Osteocyte (in vitro differentiated cells): ENCODE data around the gene LGMN. TPM values are rescaled to one million over a fixed set of nuclear protein-coding genes. Genes with fewer than 3 reads are reported as not detected.
"Not testable (repeated sequence)": the region's sequence is repeated elsewhere in the genome, so short reads cannot be mapped to it uniquely, and the experiment has no call there.

Source experiments
- DNase-seq: peaks from one replicate; pipeline ENCODE4 v3.0.0; 2021; ENCODE audit warnings: mixed read lengths; ENCODE audit not compliant: unreplicated experiment; ENCODE audit errors: extremely low spot score
- H3K27ac Mint-ChIP-seq: one replicate; pipeline ENCODE4 v1.8.0; 2021; ENCODE audit warnings: mild to moderate bottlenecking, mixed read lengths; ENCODE audit not compliant: unreplicated experiment
- H3K27me3 Mint-ChIP-seq: one replicate; pipeline ENCODE4 v1.8.0; 2021; ENCODE audit warnings: mixed read lengths; ENCODE audit not compliant: unreplicated experiment
- H3K36me3 Mint-ChIP-seq: one replicate; pipeline ENCODE4 v1.8.0; 2021; ENCODE audit warnings: mixed read lengths; ENCODE audit not compliant: unreplicated experiment
- H3K4me1 Mint-ChIP-seq: one replicate; pipeline ENCODE4 v1.8.0; 2021; ENCODE audit warnings: mixed read lengths; ENCODE audit not compliant: unreplicated experiment
- H3K4me3 Mint-ChIP-seq: one replicate; pipeline ENCODE4 v1.8.0; 2021; ENCODE audit warnings: mild to moderate bottlenecking, moderate library complexity, mixed read lengths; ENCODE audit not compliant: unreplicated experiment
- H3K9me3 Mint-ChIP-seq: one replicate; pipeline ENCODE4 v1.8.0; 2021; ENCODE audit warnings: mixed read lengths; ENCODE audit not compliant: unreplicated experiment
- CTCF ChIP-seq: fragments of 200-600 bp; sonication (generic); IDR thresholded peaks from 2 replicates; pipeline ENCODE4 v1.5.0; 2021; ENCODE audit warnings: antibody characterized with exemption, mild to moderate bottlenecking, moderate library complexity
- total RNA-seq: library from RNA; stranded (reverse); gene quantifications from 2 replicates; pipeline ENCODE4 v1.2.1, GENCODE V29; 2021

The LGMN gene
- total RNA-seq, 1 donor from 2014 or later = 66.3 TPM

GRCh38 chr14:92751819-92752218 lies 3.4 kb upstream of the LGMN start:
- Mint-ChIP-seq H3K27ac (no peak overlapping the region), H3K9me3 (no peaks in the 10 kb centered on the region), H3K36me3 (no peaks in the 10 kb centered on the region), H3K4me1 (peaks cover 15% of the 10 kb centered on the region), H3K4me3 (no peak overlapping the region), H3K27me3 (peaks cover 4% of the 10 kb centered on the region)
- DNase-seq = no peak
- TF ChIP-seq CTCF = no peak

GRCh38 chr14:92750994-92751400 lies 2.6 kb upstream of the LGMN start:
- Mint-ChIP-seq H3K36me3 (no peaks in the 10 kb centered on the region), H3K27ac (no peak overlapping the region), H3K27me3 (peaks cover 4% of the 10 kb centered on the region), H3K9me3 (no peaks in the 10 kb centered on the region), H3K4me1 (peaks cover 20% of the 10 kb centered on the region), H3K4me3 (no peak overlapping the region)
- DNase-seq = no peak
- TF ChIP-seq CTCF = no peak

GRCh38 chr14:92750222-92750728 lies 1.8 kb upstream of the LGMN start:
- not testable (repeated sequence) for H3K4me3 Mint-ChIP-seq, H3K9me3 Mint-ChIP-seq, DNase-seq, H3K36me3 Mint-ChIP-seq, H3K27ac Mint-ChIP-seq, H3K27me3 Mint-ChIP-seq
- H3K4me1 Mint-ChIP-seq = peaks cover 20% of the 10 kb centered on the region

- peaks cover 20% of the 10 kb centered on the region for H3K4me1 Mint-ChIP-seq
- TF ChIP-seq CTCF = no peak
- peak overlapping the region; percentile 89 for H3K27ac Mint-ChIP-seq
- no peaks in the 10 kb centered on the region for H3K9me3 Mint-ChIP-seq
- H3K27me3 Mint-ChIP-seq = peaks cover 4% of the 10 kb centered on the region
- H3K4me3 Mint-ChIP-seq = peak overlapping the region; percentile 85
- no peaks in the 10 kb centered on the region for H3K36me3 Mint-ChIP-seq
- DNase-seq = no peak
Observed at GRCh38 chr14:92747701-92748258, 647 bp downstream of the LGMN start.

GRCh38 chr14:92744198-92744597 lies 4.2 kb downstream of the LGMN start:
- DNase-seq = no peak
- TF ChIP-seq CTCF = no peak
- H3K4me3 Mint-ChIP-seq = no peak overlapping the region
- H3K4me1 Mint-ChIP-seq = peaks cover 20% of the 10 kb centered on the region
- H3K27me3 Mint-ChIP-seq = no peaks in the 10 kb centered on the region
- no peak overlapping the region for H3K27ac Mint-ChIP-seq
- H3K9me3 Mint-ChIP-seq = no peaks in the 10 kb centered on the region
- peaks cover 7% of the 10 kb centered on the region for H3K36me3 Mint-ChIP-seq

- H3K4me1 Mint-ChIP-seq = peaks cover 6% of the 10 kb centered on the region
- H3K36me3 Mint-ChIP-seq = peaks cover 7% of the 10 kb centered on the region
- no peak overlapping the region for H3K27ac Mint-ChIP-seq
- TF ChIP-seq CTCF = no peak
- DNase-seq = no peak
- no peak overlapping the region for H3K4me3 Mint-ChIP-seq
- H3K9me3 Mint-ChIP-seq = no peaks in the 10 kb centered on the region
- H3K27me3 Mint-ChIP-seq = no peaks in the 10 kb centered on the region
Observed at GRCh38 chr14:92740440-92740839, 8.0 kb downstream of the LGMN start.
